Eye (tissue), 1 donor: ENCODE data around the gene SLC66A2.

Experiments used
- DNase-seq: peaks from one replicate; pipeline ENCODE4 v3.0.0-alpha.2; 2015

Gene SLC66A2

GRCh38 chr18:79949697-79950487 lies 1.6 kb downstream of the SLC66A2 start:
- DNase-seq = peak; percentile 7

GRCh38 chr18:79948719-79949411 lies 2.6 kb downstream of the SLC66A2 start:
- DNase-seq = no peak

- DNase-seq = no peak
Measured at GRCh38 chr18:79947881-79948610, 3.4 kb downstream of the SLC66A2 start.

- DNase-seq = no peak
Measured at GRCh38 chr18:79947054-79947755, 4.2 kb downstream of the SLC66A2 start.

GRCh38 chr18:79945118-79946042 lies 6.1 kb downstream of the SLC66A2 start:
- DNase-seq = peak; percentile 33

- DNase-seq = no peak
Measured at GRCh38 chr18:79944746-79945117, 6.7 kb downstream of the SLC66A2 start.

GRCh38 chr18:79944126-79944731 lies 7.2 kb downstream of the SLC66A2 start:
- DNase-seq = peak; percentile 8

- DNase-seq = no peak
Measured at GRCh38 chr18:79943608-79944125, 7.8 kb downstream of the SLC66A2 start.

GRCh38 chr18:79942786-79943607 lies 8.5 kb downstream of the SLC66A2 start:
- no peak for DNase-seq

- DNase-seq = no peak
Measured at GRCh38 chr18:79942211-79942610, 9.2 kb downstream of the SLC66A2 start.

GRCh38 chr18:79941473-79942119 lies 9.9 kb downstream of the SLC66A2 start:
- DNase-seq = no peak

GRCh38 chr18:79940814-79941472 lies 10.5 kb downstream of the SLC66A2 start:
- DNase-seq = no peak

- DNase-seq = no peak
Measured at GRCh38 chr18:79940126-79940813, 11.2 kb downstream of the SLC66A2 start.

GRCh38 chr18:79939096-79939495 lies 12.4 kb downstream of the SLC66A2 start:
- no peak for DNase-seq

- no peak for DNase-seq
Measured at GRCh38 chr18:79938196-79938595, 13.3 kb downstream of the SLC66A2 start.

- no peak for DNase-seq
Measured at GRCh38 chr18:79937103-79937860, 14.2 kb downstream of the SLC66A2 start.

- DNase-seq = no peak
Measured at GRCh38 chr18:79936641-79937040, 14.8 kb downstream of the SLC66A2 start.

GRCh38 chr18:79935925-79936324 lies 15.5 kb downstream of the SLC66A2 start:
- no peak for DNase-seq
